Brain microvascular endothelial cell (primary cell): ENCODE measurements around the gene PRAMEF2.
"Not testable (repeated sequence)": the region's sequence is repeated elsewhere in the genome, so short reads cannot be mapped to it uniquely, and the experiment has no call there.

Source experiments
- DNase-seq: peaks from one replicate; pipeline ENCODE4 v3.0.0-alpha.2; 2020
- H3K27ac ChIP-seq: fragments of 250-450 bp; sonication (Bioruptor Pico); 2 replicates; pipeline ENCODE4 v1.5.1; 2020; ENCODE audit warnings: mild to moderate bottlenecking, moderate library complexity
- H3K27me3 ChIP-seq: fragments of 250-450 bp; sonication (Bioruptor Pico); replicated peaks from 2 replicates; pipeline ENCODE4 v1.5.1; 2020; ENCODE audit warnings: mild to moderate bottlenecking
- H3K36me3 ChIP-seq: fragments of 250-450 bp; sonication (Bioruptor Pico); replicated peaks from 2 replicates; pipeline ENCODE4 v1.5.1; 2020; ENCODE audit warnings: mild to moderate bottlenecking
- H3K4me3 ChIP-seq: 2 replicates; pipeline ENCODE4 v1.5.1; 2011; ENCODE audit warnings: low read depth, mild to moderate bottlenecking, control low read depth, low read length, moderate library complexity
- CTCF ChIP-seq: IDR thresholded peaks from 2 replicates; pipeline ENCODE4 v1.5.1; 2011; ENCODE audit warnings: low read depth, mild to moderate bottlenecking, moderate library complexity, low read length, control low read depth, inconsistent platforms; ENCODE audit errors: missing control alignments
- in situ Hi-C: cut with HindIII; loops from 2 replicates; pipeline ENCODE4 v1.10.0; 2017; ENCODE audit warnings: low sequenced_read_pairs, low pct_ligation_motif_present

Gene PRAMEF2

GRCh38 chr1:12851779-12852178 lies 5.1 kb upstream of the PRAMEF2 start:
- no peak for DNase-seq
- no peak overlapping the region for H3K27ac ChIP-seq
- in situ Hi-C loops: no loop called here

GRCh38 chr1:12863131-12863880 lies 6.4 kb downstream of the PRAMEF2 start:
- H3K4me3 ChIP-seq, H3K27me3 ChIP-seq, H3K27ac ChIP-seq, in situ Hi-C loops, DNase-seq, H3K36me3 ChIP-seq: not testable (repeated sequence)

More at GRCh38 chr1:12851779-12852178, 5.1 kb upstream of the PRAMEF2 start:
- Histone ChIP-seq H3K36me3 (no peaks in the 10 kb centered on the region), H3K27me3 (no peaks in the 10 kb centered on the region), H3K4me3 (no peak overlapping the region)
- no peak for TF ChIP-seq CTCF

GRCh38 chr1:12878453-12878852 lies 21.6 kb downstream of the PRAMEF2 start:
- in situ Hi-C loops, H3K27ac ChIP-seq, DNase-seq, H3K4me3 ChIP-seq, H3K27me3 ChIP-seq, H3K36me3 ChIP-seq: not testable (repeated sequence)

- H3K27ac ChIP-seq, DNase-seq, H3K27me3 ChIP-seq, H3K4me3 ChIP-seq, H3K36me3 ChIP-seq, in situ Hi-C loops: not testable (repeated sequence)
These were observed 29.2 kb downstream of the PRAMEF2 start, which contains the start of gene PRAMEF4 for GRCh38 chr1:12886101-12886500. Gene PRAMEF4, minus strand, starts transcription at chr1:12886201. Its CDS starts 2,807 bp downstream, at chr1:12883394.

GRCh38 chr1:12898170-12898569 lies 41.3 kb downstream of the PRAMEF2 start, which contains the start of gene PRAMEF10:
Gene PRAMEF10, minus strand, starts transcription at chr1:12898270. Its CDS starts 2,423 bp downstream, at chr1:12895847.
- H3K27me3 ChIP-seq, H3K36me3 ChIP-seq, in situ Hi-C loops, DNase-seq, H3K4me3 ChIP-seq, H3K27ac ChIP-seq: not testable (repeated sequence)

GRCh38 chr1:12899186-12899585 lies 42.3 kb downstream of the PRAMEF2 start:
- H3K4me3 ChIP-seq, H3K27me3 ChIP-seq, H3K27ac ChIP-seq, H3K36me3 ChIP-seq, DNase-seq, in situ Hi-C loops: not testable (repeated sequence)

GRCh38 chr1:12903793-12904572 lies 47.1 kb downstream of the PRAMEF2 start:
- DNase-seq, in situ Hi-C loops, H3K36me3 ChIP-seq, H3K27me3 ChIP-seq, H3K27ac ChIP-seq, H3K4me3 ChIP-seq: not testable (repeated sequence)
